Measurements from ENCODE around the gene PPM1K.

- no peak for TF ChIP-seq CTCF (IDR thresholded peaks at IDR 0.05)
- no peak for TF ChIP-seq EP300 (IDR thresholded peaks at IDR 0.05)
Measured at GRCh38 chr4:88296413-88297211, 12.3 kb upstream of the PPM1K start.
